Ovary (tissue), 3 donors: ENCODE results near the gene VAV3.

Experiments used
- POLR2A ChIP-seq: fragments of 450-650 bp; IDR thresholded peaks from one replicate; pipeline ENCODE4 v1.6.1; 2017; ENCODE audit warnings: antibody characterized with exemption, mild to moderate bottlenecking, moderate library complexity
- TF ChIP-seq, protein P1 (sequence below), 3 donors: fragments of 450-650 bp in 2 of 3; fragments of 200-600 bp in 1 of 3; IDR thresholded peaks; one replicate each; pipeline versions ENCODE4 v1.5.1 to v1.8.0; 2016 to 2022; ENCODE audit warnings: antibody characterized with exemption in 3 of 3, mild to moderate bottlenecking in 1 of 3
- donor health status: DM: no; HTN: no; CAD: no.

DNA sequence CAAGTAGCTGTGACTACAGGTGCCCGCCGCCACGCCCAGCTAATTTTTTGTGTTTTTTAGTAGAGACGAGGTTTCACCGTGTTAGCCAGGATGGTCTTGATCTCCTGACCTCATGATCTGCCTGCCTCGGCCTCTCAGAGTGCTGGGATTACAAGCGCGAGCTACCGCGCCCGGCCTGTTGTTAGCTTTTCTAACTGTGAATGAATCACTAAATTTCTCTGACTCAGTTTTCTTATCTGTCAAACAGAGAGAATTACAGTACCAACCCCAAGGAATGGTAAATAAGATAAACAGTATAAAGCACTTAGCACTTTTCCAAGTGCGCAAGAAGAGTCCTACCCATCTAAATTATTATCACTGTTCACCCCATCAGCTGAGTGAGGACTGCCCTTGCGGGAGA is 193.6 kb downstream of the VAV3 start:
- TF ChIP-seq, protein P1, sequence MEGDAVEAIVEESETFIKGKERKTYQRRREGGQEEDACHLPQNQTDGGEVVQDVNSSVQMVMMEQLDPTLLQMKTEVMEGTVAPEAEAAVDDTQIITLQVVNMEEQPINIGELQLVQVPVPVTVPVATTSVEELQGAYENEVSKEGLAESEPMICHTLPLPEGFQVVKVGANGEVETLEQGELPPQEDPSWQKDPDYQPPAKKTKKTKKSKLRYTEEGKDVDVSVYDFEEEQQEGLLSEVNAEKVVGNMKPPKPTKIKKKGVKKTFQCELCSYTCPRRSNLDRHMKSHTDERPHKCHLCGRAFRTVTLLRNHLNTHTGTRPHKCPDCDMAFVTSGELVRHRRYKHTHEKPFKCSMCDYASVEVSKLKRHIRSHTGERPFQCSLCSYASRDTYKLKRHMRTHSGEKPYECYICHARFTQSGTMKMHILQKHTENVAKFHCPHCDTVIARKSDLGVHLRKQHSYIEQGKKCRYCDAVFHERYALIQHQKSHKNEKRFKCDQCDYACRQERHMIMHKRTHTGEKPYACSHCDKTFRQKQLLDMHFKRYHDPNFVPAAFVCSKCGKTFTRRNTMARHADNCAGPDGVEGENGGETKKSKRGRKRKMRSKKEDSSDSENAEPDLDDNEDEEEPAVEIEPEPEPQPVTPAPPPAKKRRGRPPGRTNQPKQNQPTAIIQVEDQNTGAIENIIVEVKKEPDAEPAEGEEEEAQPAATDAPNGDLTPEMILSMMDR (IDR thresholded peaks at IDR 0.05), result no peak
- no peak for TF ChIP-seq POLR2A
